Transverse colon (tissue), 4 donors: ENCODE measurements around the gene TUBE1. TPM values are rescaled to one million over a fixed set of nuclear protein-coding genes. Genes with fewer than 3 reads are reported as not detected.
A peak's percentile ranks its signal among the peaks of the same experiment; 100 is the strongest.

ENCODE experiments used
- DNase-seq: peaks from one replicate; pipeline ENCODE4 v3.0.0-alpha.2; 2019
- H3K27ac ChIP-seq, 4 donors: fragments of 200-600 bp; sonication (generic); 2 replicates each; pipeline ENCODE4 v1.5.1; 2016 to 2018; ENCODE audit warnings: inconsistent platforms in 4 of 4
- H3K27me3 ChIP-seq: fragments of 200-600 bp; sonication (generic); 2 replicates; pipeline ENCODE4 v1.5.1; 2017; ENCODE audit warnings: inconsistent platforms
- H3K36me3 ChIP-seq, 4 donors: fragments of 200-600 bp; sonication (generic); 2 replicates each; pipeline ENCODE4 v1.5.1; 2017 to 2019; ENCODE audit warnings: inconsistent platforms in 4 of 4
- H3K4me1 ChIP-seq, 4 donors: fragments of 200-600 bp; sonication (generic); 2 replicates each; pipeline ENCODE4 v1.5.1; 2017 to 2020; ENCODE audit warnings: inconsistent platforms in 4 of 4
- H3K4me3 ChIP-seq, 4 donors: fragments of 200-600 bp; sonication (generic); 1 replicate in 1 of 4; 2 replicates in 3 of 4; pipeline versions ENCODE4 v1.5.1 to v1.6.1; 2017 to 2019; ENCODE audit warnings: inconsistent platforms in 4 of 4
- H3K9me3 ChIP-seq, 2 donors: fragments of 200-600 bp; sonication (generic); 2 replicates each; pipeline ENCODE4 v1.5.1; 2017 to 2019; ENCODE audit warnings: inconsistent platforms in 2 of 2
- CTCF ChIP-seq, 5 experiments: fragments of 200-600 bp in 3 of 5; fragments of 450-650 bp in 2 of 5; sonication (generic) in 3 of 5; IDR thresholded peaks; 1 replicate in 2 of 5; 2 replicates in 3 of 5; pipeline ENCODE4 v1.5.1; 2016 to 2017; ENCODE audit warnings: antibody characterized with exemption in 5 of 5, inconsistent platforms in 3 of 5, mild to moderate bottlenecking in 2 of 5, moderate library complexity in 1 of 5
- EP300 ChIP-seq: sonication (generic); formaldehyde crosslinking; IDR thresholded peaks from one replicate; pipeline ENCODE4 v1.6.1; 2017; ENCODE audit warnings: antibody characterized with exemption, low read depth
- POLR2A ChIP-seq: fragments of 450-650 bp; IDR thresholded peaks from one replicate; pipeline ENCODE4 v1.6.1; 2016; ENCODE audit warnings: antibody characterized with exemption, mild to moderate bottlenecking, moderate library complexity
- POLR2AphosphoS5 ChIP-seq, 3 donors: sonication (generic); formaldehyde crosslinking; IDR thresholded peaks; one replicate each; pipeline ENCODE4 v1.6.1; 2016; ENCODE audit warnings: antibody characterized with exemption in 3 of 3
- WGBS, 2 donors: methylation state at CpG; one replicate each; pipeline ENCODE4 v1.1.5; 2018; ENCODE audit warnings: low coverage in 1 of 2; 5-methylcytosine and 5-hydroxymethylcytosine counted together
- in situ Hi-C, 4 donors: fragments of 200-750 bp; cut with MboI; loops; one replicate each; pipeline versions ENCODE4 v1.15.0 to v1.15.1; 2017; ENCODE audit warnings: low sequenced_read_pairs in 3 of 4, low pct_ligation_motif_present in 1 of 4, low pct_unique_long_range_greater_than_20kb in 1 of 4
- intact Hi-C: fragments of 100-400 bp; cut with DNase I; formaldehyde crosslinking; loops from one replicate; pipeline ENCODE4 v1.15.1; 2023; ENCODE audit warnings: low total_unique reads
- total RNA-seq, 4 donors: library from RNA; depleted of rRNA; stranded (reverse); fragments of >200 nt; gene quantifications; one replicate each; pipeline ENCODE4 v1.1.0, GENCODE V29; 2016

TUBE1 gene
- total RNA-seq, 4 donors from 2014 or later = 15.9 to 48.4 (median 26.5) TPM

DNA sequence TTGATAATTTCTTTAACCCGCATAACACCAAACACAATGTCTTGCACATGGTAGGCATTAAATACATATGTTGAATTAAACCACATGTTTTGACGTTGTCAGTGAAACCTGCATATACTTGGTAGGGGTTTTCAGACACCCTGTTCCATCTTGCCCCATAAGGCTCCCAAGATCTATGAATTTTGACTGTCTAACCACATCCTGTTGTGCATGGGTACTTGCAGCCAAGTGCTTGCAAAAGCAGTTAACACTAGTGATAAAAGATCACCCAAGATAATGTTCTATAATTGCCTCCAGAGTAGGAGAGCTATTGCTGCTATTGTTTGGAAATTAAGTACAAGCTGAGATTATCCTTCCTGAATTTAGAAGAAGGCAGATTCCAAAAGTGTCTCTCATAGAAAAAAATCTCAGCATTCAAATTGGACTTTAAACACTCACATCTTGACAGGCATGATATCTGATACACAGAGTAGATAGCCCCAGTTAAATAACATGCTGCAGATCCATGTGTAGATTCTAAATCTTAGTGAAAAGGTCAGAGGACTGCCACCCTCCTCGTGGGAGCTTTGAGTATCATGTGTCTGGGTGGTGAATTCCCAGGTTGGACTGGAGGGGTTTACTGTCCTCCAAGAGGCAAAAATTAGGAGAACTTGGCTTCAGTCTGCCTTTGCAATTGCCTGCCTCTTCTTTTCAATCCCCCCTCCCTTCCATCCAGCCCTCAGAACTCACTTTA is 59.2 kb downstream of the TUBE1 start:
- 71 to 78% methylated on average over 2 to 3 of the region's 3 CpGs for WGBS, 2 donors
- in situ Hi-C loops = loop anchor here in 1 of 4 donors (25.0 kb wide), 1 partner anchor 766 kb away; a partner anchor contains a TSS
- peak overlapping the region in 1 of 4 donors; percentile 30 for H3K27ac ChIP-seq
- no peaks in the 10 kb centered on the region for H3K9me3 ChIP-seq
- no peak for DNase-seq
- no peak overlapping the region for H3K4me3 ChIP-seq
- H3K36me3 ChIP-seq = no peaks in the 10 kb centered on the region
- intact Hi-C loops = no loop called here
- H3K27me3 ChIP-seq = no peaks in the 10 kb centered on the region
- TF ChIP-seq POLR2A = no peak
- peak in 1 of 5 experiments; percentile 3 for TF ChIP-seq CTCF (IDR thresholded peaks at IDR 0.05)
- TF ChIP-seq EP300 = no peak
- H3K4me1 ChIP-seq = peaks cover 0 to 20% (median 15%) of the 10 kb centered on the region in 4 donors

GRCh38 chr6:112026933-112027332 is 60.3 kb downstream of the TUBE1 start:
- H3K27me3 ChIP-seq = no peaks in the 10 kb centered on the region
- no peak for DNase-seq
- no peak overlapping the region for H3K4me3 ChIP-seq
- TF ChIP-seq EP300 = no peak
- no peak for TF ChIP-seq POLR2A
- no peak for TF ChIP-seq POLR2AphosphoS5 (IDR thresholded peaks at IDR 0.05)
- TF ChIP-seq CTCF (IDR thresholded peaks at IDR 0.05) = no peak
- intact Hi-C loops = no loop called here
- H3K4me1 ChIP-seq = peaks cover 0 to 20% (median 15%) of the 10 kb centered on the region in 4 donors
- in situ Hi-C loops = loop anchor here in 1 of 4 donors (25.0 kb wide), 1 partner anchor 765 kb away; a partner anchor contains a TSS
- no peak overlapping the region for H3K27ac ChIP-seq
- WGBS, 2 donors = 88% methylated on average over 4 of the region's 4 CpGs; no CpG with 5 or more reads in 1 of the 2 donors
- no peaks in the 10 kb centered on the region for H3K36me3 ChIP-seq
- H3K9me3 ChIP-seq = no peaks in the 10 kb centered on the region

- no peak for TF ChIP-seq EP300
- no peak for TF ChIP-seq POLR2AphosphoS5 (IDR thresholded peaks at IDR 0.05)
- TF ChIP-seq POLR2A = no peak
- no peak for TF ChIP-seq CTCF (IDR thresholded peaks at IDR 0.05)
- in situ Hi-C loops = no loop called here
- no peak for DNase-seq
- no peaks in the 10 kb centered on the region for H3K27me3 ChIP-seq
- WGBS, 2 donors = 92 to 96% methylated on average over 4 of the region's 4 CpGs
- no peak overlapping the region for H3K4me3 ChIP-seq
- no peaks in the 10 kb centered on the region for H3K36me3 ChIP-seq
- H3K9me3 ChIP-seq = no peaks in the 10 kb centered on the region
- H3K4me1 ChIP-seq = no peaks in the 10 kb centered on the region
- intact Hi-C loops = no loop called here
- no peak overlapping the region for H3K27ac ChIP-seq
Observed at GRCh38 chr6:112024464-112024863, 62.8 kb downstream of the TUBE1 start.

DNA sequence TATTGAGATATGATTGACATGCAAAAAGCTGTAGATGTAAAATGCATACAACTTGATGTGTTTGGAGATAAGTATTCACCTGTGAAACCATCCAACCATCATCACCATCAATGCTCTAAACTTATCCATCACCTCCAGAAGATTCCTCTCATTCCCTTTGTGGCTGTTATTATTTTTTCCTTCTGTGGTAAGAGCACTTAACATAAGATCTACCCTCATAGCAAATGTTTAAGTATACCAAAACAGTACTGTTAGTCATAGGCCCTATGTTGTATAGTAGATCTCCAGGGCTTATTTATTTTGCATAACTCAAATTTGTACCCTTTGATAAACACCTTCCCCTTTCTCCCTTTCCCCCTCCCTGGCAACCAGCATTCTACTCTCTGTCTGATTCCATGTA is 64.5 kb downstream of the TUBE1 start:
- no peak for DNase-seq
- Histone ChIP-seq H3K4me1 (peaks cover 0 to 4% (median 0%) of the 10 kb centered on the region in 4 donors), H3K27ac (no peak overlapping the region), H3K4me3 (no peak overlapping the region), H3K9me3 (no peaks in the 10 kb centered on the region), H3K36me3 (no peaks in the 10 kb centered on the region), H3K27me3 (no peaks in the 10 kb centered on the region)
- in situ Hi-C loops (no loop called here), intact Hi-C loops (no loop called here)
- TF ChIP-seq EP300 (no peak), POLR2A (no peak), POLR2AphosphoS5 (IDR thresholded peaks at IDR 0.05) (no peak), CTCF (IDR thresholded peaks at IDR 0.05) (no peak)
